ENCODE measurements around the gene ACTL10.
A peak's percentile ranks its signal among the peaks of the same experiment; 100 is the strongest.

Gene ACTL10

DNA sequence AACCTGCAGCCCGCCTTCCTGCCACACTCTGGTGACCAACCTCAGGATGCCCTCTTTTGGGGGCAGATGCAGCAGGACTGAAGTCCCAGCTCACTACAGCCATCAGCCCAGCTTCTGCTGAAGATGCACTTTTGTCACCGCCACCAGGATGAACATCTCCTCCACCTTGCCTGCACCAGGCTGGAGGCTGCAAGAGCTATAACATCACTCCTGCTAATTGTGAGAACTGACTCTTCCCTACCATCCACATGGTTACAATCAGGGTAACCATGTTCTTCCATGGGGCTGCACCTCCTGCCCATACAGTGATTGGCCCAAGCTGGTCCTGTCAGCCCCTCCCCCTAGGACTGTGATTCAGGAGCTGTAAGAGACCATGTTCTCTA, 2.0 kb upstream of the ACTL10 start:
- TF ChIP-seq, protein P1, sequence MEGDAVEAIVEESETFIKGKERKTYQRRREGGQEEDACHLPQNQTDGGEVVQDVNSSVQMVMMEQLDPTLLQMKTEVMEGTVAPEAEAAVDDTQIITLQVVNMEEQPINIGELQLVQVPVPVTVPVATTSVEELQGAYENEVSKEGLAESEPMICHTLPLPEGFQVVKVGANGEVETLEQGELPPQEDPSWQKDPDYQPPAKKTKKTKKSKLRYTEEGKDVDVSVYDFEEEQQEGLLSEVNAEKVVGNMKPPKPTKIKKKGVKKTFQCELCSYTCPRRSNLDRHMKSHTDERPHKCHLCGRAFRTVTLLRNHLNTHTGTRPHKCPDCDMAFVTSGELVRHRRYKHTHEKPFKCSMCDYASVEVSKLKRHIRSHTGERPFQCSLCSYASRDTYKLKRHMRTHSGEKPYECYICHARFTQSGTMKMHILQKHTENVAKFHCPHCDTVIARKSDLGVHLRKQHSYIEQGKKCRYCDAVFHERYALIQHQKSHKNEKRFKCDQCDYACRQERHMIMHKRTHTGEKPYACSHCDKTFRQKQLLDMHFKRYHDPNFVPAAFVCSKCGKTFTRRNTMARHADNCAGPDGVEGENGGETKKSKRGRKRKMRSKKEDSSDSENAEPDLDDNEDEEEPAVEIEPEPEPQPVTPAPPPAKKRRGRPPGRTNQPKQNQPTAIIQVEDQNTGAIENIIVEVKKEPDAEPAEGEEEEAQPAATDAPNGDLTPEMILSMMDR (IDR thresholded peaks at IDR 0.05; ENCODE audit: extremely low read depth, missing control alignments), result no peak
- DNase-seq (ENCODE audit: low spot score), result no peak

DNA sequence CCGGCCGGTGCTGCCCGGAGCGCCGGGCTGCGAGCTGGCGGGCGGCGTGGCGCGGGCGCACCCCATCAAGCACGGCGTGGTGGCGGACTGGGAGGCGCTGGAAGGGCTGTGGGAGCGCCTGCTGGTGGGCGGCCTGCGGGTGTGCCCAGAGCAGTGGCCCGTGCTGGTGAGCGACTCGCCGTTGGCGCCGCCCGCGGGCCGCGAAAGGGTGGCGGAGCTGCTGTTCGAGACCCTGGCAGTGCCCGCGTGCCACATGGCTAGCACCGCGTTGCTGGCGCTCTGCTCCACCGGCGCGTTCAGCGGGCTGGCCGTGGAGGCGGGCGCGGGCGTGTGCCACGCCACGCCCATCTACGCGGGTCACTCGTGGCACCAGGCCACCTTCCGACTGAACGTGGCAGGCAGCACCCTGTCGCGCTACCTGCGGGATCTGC, 517 bp downstream of the ACTL10 start:
- no peak for DNase-seq (ENCODE audit: low spot score)
- TF ChIP-seq, protein P1 (IDR thresholded peaks at IDR 0.05; ENCODE audit: extremely low read depth, missing control alignments), result no peak

DNA sequence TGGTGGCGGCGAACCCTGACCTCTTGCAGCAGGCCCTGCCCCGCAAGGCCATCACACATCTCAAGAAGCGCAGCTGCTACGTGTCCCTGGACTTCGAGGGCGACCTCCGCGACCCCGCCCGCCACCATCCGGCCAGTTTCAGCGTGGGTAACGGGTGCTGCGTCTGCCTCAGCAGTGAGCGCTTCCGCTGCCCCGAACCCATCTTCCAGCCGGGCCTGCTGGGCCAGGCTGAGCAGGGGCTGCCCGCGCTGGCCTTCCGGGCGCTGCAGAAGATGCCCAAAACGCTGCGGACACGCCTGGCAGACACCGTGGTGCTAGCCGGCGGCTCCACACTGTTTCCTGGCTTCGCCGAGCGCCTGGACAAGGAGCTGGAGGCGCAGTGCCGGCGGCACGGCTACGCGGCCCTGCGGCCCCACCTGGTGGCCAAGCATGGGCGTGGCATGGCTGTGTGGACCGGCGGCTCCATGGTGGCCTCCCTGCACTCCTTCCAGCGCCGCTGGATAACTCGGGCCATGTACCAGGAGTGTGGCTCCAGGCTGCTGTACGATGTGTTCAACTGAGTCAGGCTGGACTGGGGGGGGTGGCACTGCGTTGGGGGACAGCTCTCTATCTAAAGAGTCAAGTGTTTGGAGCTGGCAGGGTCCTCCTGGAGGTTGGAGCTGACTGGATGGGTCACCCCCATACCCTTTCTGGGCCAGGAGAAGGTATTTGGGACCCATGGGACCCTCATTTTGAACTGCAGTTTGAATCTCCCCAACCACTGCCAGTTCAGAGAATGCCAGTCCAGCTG, 1.1 kb downstream of the ACTL10 start:
- peak; percentile 91 for DNase-seq (ENCODE audit: low spot score)
- TF ChIP-seq, protein P1 (IDR thresholded peaks at IDR 0.05; ENCODE audit: extremely low read depth, missing control alignments), result peak; percentile 95

DNA sequence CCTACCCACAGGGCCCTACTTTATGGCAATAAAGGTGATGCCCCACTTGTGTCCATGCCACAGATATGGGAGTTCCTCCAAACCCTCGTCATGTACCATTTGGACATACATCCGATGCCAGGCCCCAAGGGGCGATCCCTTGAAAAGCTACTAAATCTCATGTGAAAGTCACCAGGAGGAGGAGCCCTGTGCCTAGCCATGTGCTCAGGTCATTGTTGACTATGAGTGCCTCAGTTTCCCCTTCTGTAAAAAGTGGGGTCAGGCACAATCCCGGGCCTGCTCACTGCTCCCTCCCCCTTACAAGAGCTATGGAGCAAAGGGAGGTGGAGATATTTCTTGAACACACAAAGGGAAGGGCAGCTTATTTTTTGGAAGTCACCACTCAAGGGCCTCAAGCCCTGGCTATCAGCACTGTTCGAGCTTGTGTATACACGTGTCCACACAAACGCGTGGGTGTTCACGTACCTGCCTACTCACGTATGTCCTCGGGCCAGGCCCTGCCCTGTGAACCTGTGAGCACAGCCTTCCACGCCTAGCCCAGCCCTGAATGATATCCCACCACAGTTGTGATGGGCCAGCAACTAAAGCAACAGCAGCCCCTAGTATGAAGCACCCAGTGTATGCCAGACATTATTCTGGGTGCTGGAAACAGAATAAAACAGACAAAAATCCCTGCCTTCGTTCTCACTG, 1.9 kb downstream of the ACTL10 start:
- DNase-seq (ENCODE audit: low spot score), result no peak
- TF ChIP-seq, protein P1 (IDR thresholded peaks at IDR 0.05; ENCODE audit: extremely low read depth, missing control alignments), result no peak

DNA sequence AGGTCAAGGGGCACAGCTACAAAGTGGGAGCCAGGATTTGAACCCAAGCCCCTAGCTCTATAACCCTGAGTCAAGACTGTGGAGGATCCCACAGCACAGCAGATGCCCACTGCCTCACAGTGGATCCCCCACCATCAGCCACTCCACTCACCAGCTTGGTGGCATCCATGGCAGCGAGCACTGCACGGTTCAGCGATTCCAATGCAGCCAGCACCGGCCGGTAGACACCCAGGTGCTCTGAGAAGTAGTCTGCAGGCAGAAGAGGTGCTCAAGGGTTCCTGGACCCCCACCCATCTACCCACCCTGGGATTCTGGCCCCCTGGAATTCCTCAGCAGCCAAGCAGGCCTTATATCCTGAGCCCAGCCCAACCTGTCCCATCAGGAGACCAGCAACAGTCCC, 2.5 kb downstream of the ACTL10 start:
- TF ChIP-seq, protein P1 (IDR thresholded peaks at IDR 0.05; ENCODE audit: extremely low read depth, missing control alignments), result no peak
- DNase-seq (ENCODE audit: low spot score), result no peak

DNA sequence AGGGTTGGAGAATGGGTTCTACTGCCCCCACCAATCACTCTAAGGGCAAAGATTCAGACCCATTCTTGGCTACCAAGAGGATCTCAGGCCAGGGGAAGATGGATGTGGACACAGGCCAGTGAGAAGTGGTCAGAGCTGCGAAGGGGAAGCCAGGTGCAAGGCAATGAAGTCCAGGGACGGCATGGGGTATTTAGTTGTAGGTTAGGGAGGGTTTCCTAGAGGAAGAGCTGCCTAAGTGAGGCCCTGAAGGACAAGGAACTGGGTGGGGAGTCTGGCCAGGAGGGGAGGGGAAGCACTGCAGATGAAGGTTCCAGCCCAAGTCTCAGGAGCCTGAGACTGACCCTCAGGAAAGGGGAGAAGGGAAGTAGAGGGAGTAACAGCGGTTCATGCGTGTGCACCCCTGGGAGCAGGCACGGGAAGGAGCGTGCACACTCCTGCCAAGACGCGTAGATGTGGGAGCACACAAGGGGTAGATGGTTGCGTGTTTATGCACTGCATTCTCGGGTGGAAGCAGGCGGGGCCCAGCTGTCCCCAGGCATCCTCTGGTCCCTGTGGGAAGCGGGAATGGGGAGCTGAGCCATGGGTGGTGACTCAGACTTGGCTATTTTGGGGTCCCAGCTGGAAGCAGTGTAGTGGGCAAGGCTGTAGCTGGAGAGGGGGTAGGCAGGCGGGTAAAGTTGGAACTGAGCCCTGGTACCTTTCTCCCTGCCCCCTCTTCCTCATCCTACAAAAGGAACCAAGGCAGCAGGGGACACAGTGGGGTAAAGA, 3.3 kb downstream of the ACTL10 start:
- TF ChIP-seq, protein P1 (IDR thresholded peaks at IDR 0.05; ENCODE audit: extremely low read depth, missing control alignments), result no peak
- no peak for DNase-seq (ENCODE audit: low spot score)
